Measurements from ENCODE around the gene KMT5B.

The KMT5B gene

DNA sequence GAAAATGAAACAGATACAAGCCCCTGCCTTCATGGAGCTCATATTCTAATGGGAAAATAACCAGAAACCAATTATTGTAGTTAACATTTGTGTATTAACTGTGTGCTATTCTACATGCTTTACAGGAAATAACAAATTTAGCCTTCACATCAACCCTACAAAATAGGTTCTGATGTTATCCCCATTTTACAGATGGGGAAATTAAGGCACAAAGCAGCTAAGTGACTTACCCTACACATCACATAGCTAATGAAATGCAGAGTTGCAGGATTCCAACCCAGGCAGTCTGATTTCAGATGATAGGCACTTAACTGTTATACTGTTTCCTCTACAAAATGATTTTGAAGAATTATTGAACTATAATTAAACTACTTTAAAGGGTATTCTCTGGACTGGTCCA, 43.7 kb downstream of the KMT5B start:
- DNase-seq = no peak
- Histone ChIP-seq H3K4me1 (no peaks in the 10 kb centered on the region), H3K27me3 (no peaks in the 10 kb centered on the region), H3K36me3 (peaks cover 84% of the 10 kb centered on the region), H3K9me3 (no peaks in the 10 kb centered on the region), H3K4me3 (ENCODE audit: low read depth, low read length) (no peak overlapping the region)
- TF ChIP-seq, protein P1, sequence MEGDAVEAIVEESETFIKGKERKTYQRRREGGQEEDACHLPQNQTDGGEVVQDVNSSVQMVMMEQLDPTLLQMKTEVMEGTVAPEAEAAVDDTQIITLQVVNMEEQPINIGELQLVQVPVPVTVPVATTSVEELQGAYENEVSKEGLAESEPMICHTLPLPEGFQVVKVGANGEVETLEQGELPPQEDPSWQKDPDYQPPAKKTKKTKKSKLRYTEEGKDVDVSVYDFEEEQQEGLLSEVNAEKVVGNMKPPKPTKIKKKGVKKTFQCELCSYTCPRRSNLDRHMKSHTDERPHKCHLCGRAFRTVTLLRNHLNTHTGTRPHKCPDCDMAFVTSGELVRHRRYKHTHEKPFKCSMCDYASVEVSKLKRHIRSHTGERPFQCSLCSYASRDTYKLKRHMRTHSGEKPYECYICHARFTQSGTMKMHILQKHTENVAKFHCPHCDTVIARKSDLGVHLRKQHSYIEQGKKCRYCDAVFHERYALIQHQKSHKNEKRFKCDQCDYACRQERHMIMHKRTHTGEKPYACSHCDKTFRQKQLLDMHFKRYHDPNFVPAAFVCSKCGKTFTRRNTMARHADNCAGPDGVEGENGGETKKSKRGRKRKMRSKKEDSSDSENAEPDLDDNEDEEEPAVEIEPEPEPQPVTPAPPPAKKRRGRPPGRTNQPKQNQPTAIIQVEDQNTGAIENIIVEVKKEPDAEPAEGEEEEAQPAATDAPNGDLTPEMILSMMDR (IDR thresholded peaks at IDR 0.05; ENCODE audit: low read depth, low read length) = no peak

DNA sequence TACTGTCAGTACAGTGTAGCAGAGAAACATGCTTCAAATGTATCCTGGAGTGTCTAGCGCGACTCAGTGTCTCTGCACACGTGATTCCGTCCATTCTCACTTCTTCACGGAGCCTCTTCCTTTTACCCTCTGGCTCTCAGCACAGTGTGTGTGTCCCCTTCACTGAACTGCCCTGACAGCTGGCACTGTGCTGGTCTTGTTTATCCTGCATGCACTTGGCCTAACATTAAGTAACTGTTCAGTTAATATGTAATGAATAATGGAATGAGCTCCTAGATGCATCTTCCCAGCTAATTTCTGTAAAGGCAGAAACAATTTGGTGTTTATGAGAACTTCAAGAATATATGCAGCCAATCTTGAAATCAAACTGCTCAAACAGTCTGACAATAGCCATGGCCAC, 44.4 kb downstream of the KMT5B start:
- no peak for DNase-seq

DNA sequence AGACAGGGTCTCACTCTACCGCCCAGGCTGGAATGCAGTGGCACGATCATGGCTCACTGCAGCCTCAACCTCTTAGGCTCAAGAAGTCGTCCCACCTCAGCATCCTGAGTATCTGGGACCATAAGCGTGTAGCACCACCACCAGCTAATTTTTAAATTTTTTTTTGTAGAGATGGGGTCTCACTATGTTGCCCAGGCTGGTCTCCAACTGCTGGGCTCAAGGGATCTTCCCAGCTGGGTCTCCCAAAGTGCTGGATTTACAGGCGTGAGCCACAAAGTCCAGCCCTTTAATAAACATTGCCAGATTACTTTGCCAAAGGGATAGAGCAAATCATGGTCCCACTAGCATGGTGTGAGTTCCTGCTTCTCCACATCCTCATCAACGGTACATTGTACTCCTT, 45.6 kb downstream of the KMT5B start:
- DNase-seq = no peak
- H3K36me3 ChIP-seq = peaks cover 76% of the 10 kb centered on the region
- TF ChIP-seq, protein P1 (IDR thresholded peaks at IDR 0.05; ENCODE audit: low read depth, low read length) = no peak
- no peak overlapping the region for H3K4me3 ChIP-seq (ENCODE audit: low read depth, low read length)
- no peaks in the 10 kb centered on the region for H3K4me1 ChIP-seq
- no peaks in the 10 kb centered on the region for H3K27me3 ChIP-seq
- H3K9me3 ChIP-seq = no peaks in the 10 kb centered on the region

More for the DNA sequence above, 44.4 kb downstream of the KMT5B start:
- Histone ChIP-seq H3K27me3 (no peaks in the 10 kb centered on the region), H3K36me3 (peaks cover 82% of the 10 kb centered on the region), H3K4me1 (no peaks in the 10 kb centered on the region), H3K4me3 (ENCODE audit: low read depth, low read length) (no peak overlapping the region), H3K9me3 (no peaks in the 10 kb centered on the region)
- TF ChIP-seq, protein P1 (IDR thresholded peaks at IDR 0.05; ENCODE audit: low read depth, low read length) = no peak

DNA sequence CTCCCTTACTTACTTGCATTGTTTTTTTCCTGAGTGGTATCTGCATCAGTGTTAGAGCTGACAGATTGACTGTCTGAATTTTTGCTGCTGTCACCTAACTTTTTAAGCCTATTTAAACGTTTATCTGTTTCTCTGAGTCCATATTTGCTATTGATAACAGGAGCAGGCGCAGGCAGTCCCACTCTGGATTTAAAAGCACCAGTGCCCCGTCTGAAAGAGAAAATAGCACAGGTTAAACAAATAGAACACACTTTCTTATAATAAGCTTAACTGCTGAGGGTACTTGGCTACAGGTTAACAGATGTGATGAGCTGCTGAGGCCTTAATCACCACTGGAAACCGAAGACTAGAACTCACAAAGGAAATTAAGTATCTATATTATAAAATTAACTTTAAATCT, 46.1 kb downstream of the KMT5B start:
- TF ChIP-seq, protein P1 (IDR thresholded peaks at IDR 0.05; ENCODE audit: low read depth, low read length) = no peak
- no peak overlapping the region for H3K4me3 ChIP-seq (ENCODE audit: low read depth, low read length)
- no peak for DNase-seq
- H3K4me1 ChIP-seq = no peaks in the 10 kb centered on the region
- H3K36me3 ChIP-seq = peaks cover 73% of the 10 kb centered on the region
- H3K9me3 ChIP-seq = no peaks in the 10 kb centered on the region
- H3K27me3 ChIP-seq = no peaks in the 10 kb centered on the region

DNA sequence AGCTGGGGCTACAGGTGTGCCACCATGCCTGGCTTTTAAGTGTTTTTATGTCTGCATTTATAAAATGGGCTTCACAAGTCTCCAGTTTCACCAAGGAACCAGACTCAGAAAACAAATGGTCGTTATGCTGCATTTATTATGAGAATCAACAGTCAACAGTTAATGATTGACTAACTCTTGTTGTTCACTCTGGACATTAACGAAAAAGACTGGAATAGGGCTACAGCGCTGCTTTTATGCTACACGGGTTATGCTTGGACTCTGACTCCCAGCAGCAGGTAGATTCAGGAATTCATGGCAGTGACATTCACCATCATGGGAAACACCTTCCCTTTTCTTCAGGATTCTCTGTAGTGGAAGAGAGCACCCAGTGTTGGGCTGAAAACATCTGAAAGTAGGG, 47.5 kb downstream of the KMT5B start:
- Histone ChIP-seq H3K4me3 (ENCODE audit: low read depth, low read length) (no peak overlapping the region), H3K27me3 (no peaks in the 10 kb centered on the region), H3K4me1 (no peaks in the 10 kb centered on the region), H3K9me3 (no peaks in the 10 kb centered on the region), H3K36me3 (peaks cover 59% of the 10 kb centered on the region)
- TF ChIP-seq, protein P1 (IDR thresholded peaks at IDR 0.05; ENCODE audit: low read depth, low read length) = no peak
- DNase-seq = no peak

DNA sequence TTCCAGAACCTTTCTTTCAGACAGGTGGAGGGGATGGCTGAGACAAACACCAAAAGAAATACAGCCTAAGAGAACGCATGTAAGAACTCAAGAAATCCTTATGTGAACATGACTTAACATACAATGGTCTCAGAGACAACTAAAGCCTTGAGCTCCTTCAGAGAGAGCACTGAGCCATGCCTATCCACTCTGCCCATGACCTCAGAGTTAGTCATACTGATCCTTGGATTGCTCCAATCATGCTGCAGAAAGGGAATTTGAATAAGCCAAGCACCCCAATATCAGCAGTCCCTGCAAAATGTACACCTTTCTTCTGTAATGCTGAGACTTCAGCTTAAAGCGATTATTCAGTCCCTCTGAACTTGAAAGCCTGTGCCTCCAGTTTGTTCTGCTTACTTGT, 48.7 kb downstream of the KMT5B start:
- no peaks in the 10 kb centered on the region for H3K27me3 ChIP-seq
- TF ChIP-seq, protein P1 (IDR thresholded peaks at IDR 0.05; ENCODE audit: low read depth, low read length) = no peak
- peaks cover 47% of the 10 kb centered on the region for H3K36me3 ChIP-seq
- no peaks in the 10 kb centered on the region for H3K4me1 ChIP-seq
- DNase-seq = no peak
- no peak overlapping the region for H3K4me3 ChIP-seq (ENCODE audit: low read depth, low read length)
- H3K9me3 ChIP-seq = no peaks in the 10 kb centered on the region

All from BE2C (cell line).